ENCODE measurements around the gene OR52E4. TPM values are rescaled to one million over a fixed set of nuclear protein-coding genes. Genes with fewer than 3 reads are reported as not detected.

The OR52E4 gene
- total and polyA plus RNA-seq, 10 of the 15 experiments (the other 5 are each of a cell fraction or from before 2014, with no cell fraction given), result not detected

DNA sequence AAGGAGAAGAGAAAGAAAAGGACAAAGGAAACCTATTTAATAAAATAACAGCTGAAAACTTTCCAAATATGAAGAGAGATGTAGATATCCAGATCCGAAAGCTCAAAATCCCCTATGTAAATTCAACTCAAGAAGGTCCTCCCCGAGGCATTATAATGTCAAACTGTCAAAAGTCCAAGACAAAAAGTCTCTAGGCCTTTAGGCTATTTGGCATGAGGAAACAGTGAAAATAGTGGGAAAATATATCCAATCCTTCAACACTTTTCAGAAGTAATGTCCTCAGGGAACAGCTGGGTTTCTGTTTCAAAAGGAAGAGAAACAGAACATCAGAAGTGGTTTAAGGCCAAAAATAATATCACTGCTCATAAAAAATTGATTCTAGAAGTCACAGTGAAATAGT lies 1.9 kb upstream of the OR52E4 start (continued):
- TF ChIP-seq, protein P1, sequence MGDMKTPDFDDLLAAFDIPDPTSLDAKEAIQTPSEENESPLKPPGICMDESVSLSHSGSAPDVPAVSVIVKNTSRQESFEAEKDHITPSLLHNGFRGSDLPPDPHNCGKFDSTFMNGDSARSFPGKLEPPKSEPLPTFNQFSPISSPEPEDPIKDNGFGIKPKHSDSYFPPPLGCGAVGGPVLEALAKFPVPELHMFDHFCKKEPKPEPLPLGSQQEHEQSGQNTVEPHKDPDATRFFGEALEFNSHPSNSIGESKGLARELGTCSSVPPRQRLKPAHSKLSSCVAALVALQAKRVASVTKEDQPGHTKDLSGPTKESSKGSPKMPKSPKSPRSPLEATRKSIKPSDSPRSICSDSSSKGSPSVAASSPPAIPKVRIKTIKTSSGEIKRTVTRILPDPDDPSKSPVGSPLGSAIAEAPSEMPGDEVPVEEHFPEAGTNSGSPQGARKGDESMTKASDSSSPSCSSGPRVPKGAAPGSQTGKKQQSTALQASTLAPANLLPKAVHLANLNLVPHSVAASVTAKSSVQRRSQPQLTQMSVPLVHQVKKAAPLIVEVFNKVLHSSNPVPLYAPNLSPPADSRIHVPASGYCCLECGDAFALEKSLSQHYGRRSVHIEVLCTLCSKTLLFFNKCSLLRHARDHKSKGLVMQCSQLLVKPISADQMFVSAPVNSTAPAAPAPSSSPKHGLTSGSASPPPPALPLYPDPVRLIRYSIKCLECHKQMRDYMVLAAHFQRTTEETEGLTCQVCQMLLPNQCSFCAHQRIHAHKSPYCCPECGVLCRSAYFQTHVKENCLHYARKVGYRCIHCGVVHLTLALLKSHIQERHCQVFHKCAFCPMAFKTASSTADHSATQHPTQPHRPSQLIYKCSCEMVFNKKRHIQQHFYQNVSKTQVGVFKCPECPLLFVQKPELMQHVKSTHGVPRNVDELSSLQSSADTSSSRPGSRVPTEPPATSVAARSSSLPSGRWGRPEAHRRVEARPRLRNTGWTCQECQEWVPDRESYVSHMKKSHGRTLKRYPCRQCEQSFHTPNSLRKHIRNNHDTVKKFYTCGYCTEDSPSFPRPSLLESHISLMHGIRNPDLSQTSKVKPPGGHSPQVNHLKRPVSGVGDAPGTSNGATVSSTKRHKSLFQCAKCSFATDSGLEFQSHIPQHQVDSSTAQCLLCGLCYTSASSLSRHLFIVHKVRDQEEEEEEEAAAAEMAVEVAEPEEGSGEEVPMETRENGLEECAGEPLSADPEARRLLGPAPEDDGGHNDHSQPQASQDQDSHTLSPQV (IDR thresholded peaks at IDR 0.05), result no peak
- TF ChIP-seq EGR1 (IDR thresholded peaks at IDR 0.05; ENCODE audit: borderline replicate concordance in 1 of 2, low read depth in 2 of 2, low read length in 2 of 2) (no peak), ELK1 (IDR thresholded peaks at IDR 0.05; ENCODE audit: low read depth, low read length) (no peak), CHD2 (IDR thresholded peaks at IDR 0.05; ENCODE audit: borderline replicate concordance, low read depth, low read length) (no peak), SKIL (IDR thresholded peaks at IDR 0.05; ENCODE audit: low read depth, poor library complexity, severe bottlenecking) (no peak), ZNF274 (IDR thresholded peaks at IDR 0.05; ENCODE audit: insufficient read depth, insufficient read length) (no peak)

Data from GM12878 (cell line).